Neural progenitor cell (in vitro differentiated cells): ENCODE measurements around the gene MVD. TPM values are rescaled to one million over a fixed set of nuclear protein-coding genes. Genes with fewer than 3 reads are reported as not detected.
A peak's percentile ranks its signal among the peaks of the same experiment; 100 is the strongest.

Experiments
- DNase-seq: peaks from one replicate; pipeline ENCODE4 v3.0.0-alpha.2; 2016; ENCODE audit warnings: low spot score
- H2AFZ ChIP-seq: fragments of 200-600 bp; sonication (generic); replicated peaks from 2 replicates; pipeline ENCODE4 v1.6.1; 2016; ENCODE audit warnings: antibody characterized with exemption
- H3F3A ChIP-seq: fragments of 200-600 bp; sonication (generic); 2 replicates; pipeline ENCODE4 v1.6.1; 2016; ENCODE audit warnings: antibody characterized with exemption, low read depth
- H3K27ac ChIP-seq: fragments of 200-600 bp; sonication (generic); 2 replicates; pipeline ENCODE4 v1.5.1; 2016; ENCODE audit warnings: mild to moderate bottlenecking
- H3K27me3 ChIP-seq: fragments of 200-600 bp; sonication (generic); 2 replicates; pipeline ENCODE4 v1.6.1; 2016; ENCODE audit warnings: mild to moderate bottlenecking, moderate library complexity
- H3K36me3 ChIP-seq: fragments of 200-600 bp; sonication (generic); 2 replicates; pipeline ENCODE4 v1.5.1; 2016
- H3K4me1 ChIP-seq: fragments of 200-600 bp; sonication (generic); 2 replicates; pipeline ENCODE4 v1.6.1; 2016; ENCODE audit warnings: mixed run types
- H3K4me2 ChIP-seq: fragments of 200-600 bp; sonication (generic); 2 replicates; pipeline ENCODE4 v1.6.1; 2016
- H3K4me3 ChIP-seq: fragments of 200-600 bp; sonication (generic); 2 replicates; pipeline ENCODE4 v1.5.1; 2016
- H3K79me2 ChIP-seq: fragments of 200-600 bp; sonication (generic); 2 replicates; pipeline ENCODE4 v1.6.1; 2016; ENCODE audit warnings: low read depth
- H3K9ac ChIP-seq: fragments of 200-600 bp; sonication (generic); 2 replicates; pipeline ENCODE4 v1.6.1; 2016
- H3K9me3 ChIP-seq: fragments of 200-600 bp; sonication (generic); 2 replicates; pipeline ENCODE4 v1.5.1; 2016; ENCODE audit warnings: low read depth
- H4K20me1 ChIP-seq: fragments of 200-600 bp; sonication (generic); 2 replicates; pipeline ENCODE4 v1.6.1; 2016; ENCODE audit warnings: low read depth
- H3K27ac Mint-ChIP-seq: 3 replicates; pipeline ENCODE4 v1.8.0; 2021; ENCODE audit warnings: mixed read lengths
- H3K27me3 Mint-ChIP-seq: 2 replicates; pipeline ENCODE4 v1.8.0; 2022; ENCODE audit warnings: low read depth, mild to moderate bottlenecking, inconsistent platforms, moderate library complexity, mixed read lengths; ENCODE audit not compliant: insufficient read depth
- H3K36me3 Mint-ChIP-seq: 3 replicates; pipeline ENCODE4 v1.8.0; 2021; ENCODE audit warnings: mixed read lengths
- H3K4me1 Mint-ChIP-seq: 3 replicates; pipeline ENCODE4 v1.8.0; 2021; ENCODE audit warnings: mixed read lengths
- H3K4me3 Mint-ChIP-seq: 3 replicates; pipeline ENCODE4 v1.8.0; 2021; ENCODE audit warnings: mild to moderate bottlenecking, moderate library complexity, mixed read lengths
- H3K9me3 Mint-ChIP-seq: 3 replicates; pipeline ENCODE4 v1.8.0; 2020; ENCODE audit warnings: mixed read lengths
- CTCF ChIP-seq: fragments of 200-600 bp; sonication (generic); IDR thresholded peaks from 2 replicates; pipeline ENCODE4 v1.5.1; 2017; ENCODE audit warnings: antibody characterized with exemption, mild to moderate bottlenecking
- EZH2 ChIP-seq: fragments of 200-600 bp; sonication (generic); IDR thresholded peaks from 2 replicates; pipeline ENCODE4 v1.6.1; 2017; ENCODE audit warnings: antibody characterized with exemption, mild to moderate bottlenecking, moderate library complexity
- EZH2phosphoT487 ChIP-seq: fragments of 200-600 bp; sonication (generic); IDR thresholded peaks from 2 replicates; pipeline ENCODE4 v1.6.1; 2017; ENCODE audit warnings: antibody characterized with exemption
- total RNA-seq: library from RNA; depleted of rRNA; stranded (reverse); fragments of >200 nt; gene quantifications from 2 replicates; pipeline ENCODE4 v1.2.3, GENCODE V29; 2015; ENCODE audit warnings: low replicate concordance

MVD gene
- total RNA-seq, 1 donor from 2014 or later = 12.7 TPM

- Histone ChIP-seq H3K36me3 (no peaks in the 10 kb centered on the region), H3K27me3 (no peaks in the 10 kb centered on the region), H3K27ac (peak overlapping the region; percentile 20), H3K4me2 (no peak overlapping the region), H4K20me1 (peaks cover 77% of the 10 kb centered on the region), H3K4me3 (no peak overlapping the region), H3K9me3 (no peaks in the 10 kb centered on the region), H3K4me1 (no peaks in the 10 kb centered on the region), H3K79me2 (peaks cover 39% of the 10 kb centered on the region), H3K9ac (no peak overlapping the region), H3F3A (no peaks in the 10 kb centered on the region), H2AFZ (no peak overlapping the region)
- H3K9me3 Mint-ChIP-seq = no peaks in the 10 kb centered on the region
- H3K4me3 Mint-ChIP-seq = no peak overlapping the region
- no peak for TF ChIP-seq EZH2phosphoT487
- TF ChIP-seq CTCF = no peak
- no peak for TF ChIP-seq EZH2
- DNase-seq = no peak
- peaks cover 11% of the 10 kb centered on the region for H3K36me3 Mint-ChIP-seq
- H3K4me1 Mint-ChIP-seq = peaks cover 11% of the 10 kb centered on the region
- H3K27ac Mint-ChIP-seq = no peak overlapping the region
- H3K27me3 Mint-ChIP-seq = peaks cover 2% of the 10 kb centered on the region
These were observed 46.2 kb downstream of the MVD start for GRCh38 chr16:88616736-88617135.

GRCh38 chr16:88616320-88616719 is 46.6 kb downstream of the MVD start:
- Mint-ChIP-seq H3K4me3 (no peak overlapping the region), H3K27ac (no peak overlapping the region), H3K4me1 (peaks cover 11% of the 10 kb centered on the region), H3K36me3 (peaks cover 11% of the 10 kb centered on the region), H3K27me3 (peaks cover 2% of the 10 kb centered on the region), H3K9me3 (no peaks in the 10 kb centered on the region)
- H3K79me2 ChIP-seq = peaks cover 39% of the 10 kb centered on the region
- H3K4me3 ChIP-seq = no peak overlapping the region
- no peak overlapping the region for H3K4me2 ChIP-seq
- no peak overlapping the region for H2AFZ ChIP-seq
- no peaks in the 10 kb centered on the region for H3K27me3 ChIP-seq
- H3K9ac ChIP-seq = no peak overlapping the region
- H3K9me3 ChIP-seq = no peaks in the 10 kb centered on the region
- peak overlapping the region; percentile 20 for H3K27ac ChIP-seq
- H3K36me3 ChIP-seq = no peaks in the 10 kb centered on the region
- DNase-seq = no peak
- H4K20me1 ChIP-seq = peaks cover 81% of the 10 kb centered on the region
- H3F3A ChIP-seq = peaks cover 3% of the 10 kb centered on the region
- TF ChIP-seq EZH2phosphoT487 (no peak), EZH2 (no peak), CTCF (no peak)
- H3K4me1 ChIP-seq = no peaks in the 10 kb centered on the region

- H2AFZ ChIP-seq = no peak overlapping the region
- no peaks in the 10 kb centered on the region for H3K9me3 Mint-ChIP-seq
- peaks cover 2% of the 10 kb centered on the region for H3K27me3 Mint-ChIP-seq
- H3K79me2 ChIP-seq = peaks cover 39% of the 10 kb centered on the region
- peaks cover 16% of the 10 kb centered on the region for H3K4me1 Mint-ChIP-seq
- no peak overlapping the region for H3K4me2 ChIP-seq
- H4K20me1 ChIP-seq = peaks cover 92% of the 10 kb centered on the region
- peak overlapping the region; percentile 60 for H3K27ac Mint-ChIP-seq
- no peak overlapping the region for H3K4me3 ChIP-seq
- no peaks in the 10 kb centered on the region for H3K27me3 ChIP-seq
- peaks cover 17% of the 10 kb centered on the region for H3K36me3 Mint-ChIP-seq
- no peaks in the 10 kb centered on the region for H3K4me1 ChIP-seq
- no peak overlapping the region for H3K27ac ChIP-seq
- no peak for DNase-seq
- no peak overlapping the region for H3K4me3 Mint-ChIP-seq
- no peak for TF ChIP-seq EZH2phosphoT487
- no peak for TF ChIP-seq EZH2
- TF ChIP-seq CTCF = no peak
- H3F3A ChIP-seq = peaks cover 9% of the 10 kb centered on the region
- H3K36me3 ChIP-seq = no peaks in the 10 kb centered on the region
- no peak overlapping the region for H3K9ac ChIP-seq
- H3K9me3 ChIP-seq = no peaks in the 10 kb centered on the region
These were observed 47.9 kb downstream of the MVD start for GRCh38 chr16:88614818-88615580.
